ENCODE measurements around the gene CCDC182.

Gene CCDC182

GRCh38 chr17:57772774-57773173, 27.7 kb upstream of the CCDC182 start:
- TF ChIP-seq CTCF (IDR thresholded peaks at IDR 0.05; ENCODE audit: low read depth, low read length): no peak
- no peak for DNase-seq (ENCODE audit: extremely low read depth, low read depth)

GRCh38 chr17:57767561-57767960, 22.5 kb upstream of the CCDC182 start:
- no peak for TF ChIP-seq CTCF (IDR thresholded peaks at IDR 0.05; ENCODE audit: low read depth, low read length)

GRCh38 chr17:57766318-57766943, 21.3 kb upstream of the CCDC182 start:
- no peak for TF ChIP-seq CTCF (IDR thresholded peaks at IDR 0.05; ENCODE audit: low read depth, low read length)
- DNase-seq (ENCODE audit: extremely low read depth, low read depth): no peak

More at GRCh38 chr17:57767561-57767960, 22.5 kb upstream of the CCDC182 start:
- no peak for DNase-seq (ENCODE audit: extremely low read depth, low read depth)

- DNase-seq (ENCODE audit: extremely low read depth, low read depth): no peak
- no peak for TF ChIP-seq CTCF (IDR thresholded peaks at IDR 0.05; ENCODE audit: low read depth, low read length)
Observed at GRCh38 chr17:57762452-57763395, 17.6 kb upstream of the CCDC182 start.

- DNase-seq (ENCODE audit: extremely low read depth, low read depth): no peak
- no peak for TF ChIP-seq CTCF (IDR thresholded peaks at IDR 0.05; ENCODE audit: low read depth, low read length)
Observed at GRCh38 chr17:57761887-57762286, 16.8 kb upstream of the CCDC182 start.

- no peak for DNase-seq (ENCODE audit: extremely low read depth, low read depth)
- TF ChIP-seq CTCF (IDR thresholded peaks at IDR 0.05; ENCODE audit: low read depth, low read length): no peak
Observed at GRCh38 chr17:57760046-57760445, 14.9 kb upstream of the CCDC182 start.

- no peak for TF ChIP-seq CTCF (IDR thresholded peaks at IDR 0.05; ENCODE audit: low read depth, low read length)
- no peak for DNase-seq (ENCODE audit: extremely low read depth, low read depth)
Observed at GRCh38 chr17:57758654-57759053, 13.6 kb upstream of the CCDC182 start.

Data from AG09319 (cell line).